Measurements from ENCODE around the gene PRPF19.

DNA sequence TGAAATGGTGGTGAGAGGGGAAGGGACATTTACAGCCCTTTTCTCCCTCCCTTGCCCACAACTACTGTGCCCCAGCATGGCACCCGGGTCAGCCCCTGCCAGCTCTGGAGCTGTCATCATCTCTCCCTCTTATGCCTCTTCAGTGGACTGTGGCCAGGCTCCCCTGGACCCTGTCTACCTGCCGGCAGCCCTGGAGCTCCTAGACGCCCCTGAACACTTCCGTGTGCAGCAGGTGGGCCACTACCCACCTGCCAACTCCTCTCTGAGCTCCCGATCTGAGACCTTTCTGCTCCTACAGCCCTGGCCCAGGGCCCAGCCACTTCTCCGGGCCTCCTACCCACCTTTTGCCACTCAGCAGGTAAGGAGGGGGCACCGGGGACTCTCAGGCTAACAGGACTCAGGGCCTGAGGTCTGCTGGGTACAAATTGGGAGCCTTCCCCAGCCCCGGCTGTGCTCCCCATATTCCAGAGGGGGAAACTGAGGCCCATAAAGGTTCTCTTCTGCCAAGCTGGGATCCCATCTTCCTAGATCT is 20.7 kb upstream of the PRPF19 start:
- TF ChIP-seq, protein P1, sequence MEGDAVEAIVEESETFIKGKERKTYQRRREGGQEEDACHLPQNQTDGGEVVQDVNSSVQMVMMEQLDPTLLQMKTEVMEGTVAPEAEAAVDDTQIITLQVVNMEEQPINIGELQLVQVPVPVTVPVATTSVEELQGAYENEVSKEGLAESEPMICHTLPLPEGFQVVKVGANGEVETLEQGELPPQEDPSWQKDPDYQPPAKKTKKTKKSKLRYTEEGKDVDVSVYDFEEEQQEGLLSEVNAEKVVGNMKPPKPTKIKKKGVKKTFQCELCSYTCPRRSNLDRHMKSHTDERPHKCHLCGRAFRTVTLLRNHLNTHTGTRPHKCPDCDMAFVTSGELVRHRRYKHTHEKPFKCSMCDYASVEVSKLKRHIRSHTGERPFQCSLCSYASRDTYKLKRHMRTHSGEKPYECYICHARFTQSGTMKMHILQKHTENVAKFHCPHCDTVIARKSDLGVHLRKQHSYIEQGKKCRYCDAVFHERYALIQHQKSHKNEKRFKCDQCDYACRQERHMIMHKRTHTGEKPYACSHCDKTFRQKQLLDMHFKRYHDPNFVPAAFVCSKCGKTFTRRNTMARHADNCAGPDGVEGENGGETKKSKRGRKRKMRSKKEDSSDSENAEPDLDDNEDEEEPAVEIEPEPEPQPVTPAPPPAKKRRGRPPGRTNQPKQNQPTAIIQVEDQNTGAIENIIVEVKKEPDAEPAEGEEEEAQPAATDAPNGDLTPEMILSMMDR (conservative IDR thresholded peaks at IDR 0.05; ENCODE audit: low read length), result no peak
- TF ChIP-seq EZH2phosphoT487 (IDR thresholded peaks at IDR 0.05; ENCODE audit: borderline replicate concordance, low read depth, low read length), result no peak

Data from OCI-LY7 (cell line).